SKM-1 treated with dmso at 0.1 percent for 144 hours (cell line): ENCODE data around the gene EFCAB6.

Experiments
- DNase-seq: peaks from one replicate; lab custom pipeline; 2025; ENCODE audit not compliant: unreplicated experiment; lab: John Stamatoyannopoulos, UW

The EFCAB6 gene

DNA sequence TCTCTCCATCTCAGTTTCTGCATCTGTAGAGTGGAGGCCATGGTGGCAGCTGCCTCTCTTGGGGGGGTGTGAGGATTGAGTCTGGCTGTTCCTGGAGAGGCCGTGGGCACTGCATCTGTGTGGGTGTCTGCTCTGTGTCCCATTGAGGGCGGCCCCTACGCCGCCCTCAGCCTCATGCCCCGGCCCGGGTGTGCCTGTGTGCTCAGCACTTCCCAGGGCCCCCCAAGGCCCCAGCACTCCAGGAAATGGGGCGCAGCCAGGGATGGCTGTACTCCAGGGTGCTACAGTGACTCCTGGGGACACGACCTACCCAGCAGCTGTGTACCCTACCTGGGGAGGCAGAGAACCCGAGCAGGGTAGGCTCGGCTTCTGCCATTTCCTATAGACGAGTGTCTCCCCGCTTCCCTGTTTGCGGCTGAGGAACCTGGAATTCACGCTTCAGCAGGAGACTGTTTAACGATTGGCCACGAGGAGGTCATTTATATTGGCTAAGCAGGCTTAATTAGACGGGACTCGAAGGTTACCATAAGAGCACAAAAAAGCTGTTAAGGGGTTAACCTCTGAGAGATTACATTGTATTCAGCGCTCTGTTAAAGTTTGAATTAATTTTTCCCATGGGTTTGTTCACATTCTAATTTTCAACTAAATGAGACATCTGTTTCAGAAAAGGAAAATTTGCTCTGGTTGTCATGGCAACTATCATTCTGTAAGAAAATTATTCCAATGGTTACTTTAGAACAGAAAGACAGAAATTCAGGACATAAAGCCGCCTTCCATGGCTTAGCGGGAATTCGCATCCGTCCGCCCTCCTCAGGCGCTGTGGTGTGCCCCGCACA, 323.9 kb downstream of the EFCAB6 start:
- no peak for DNase-seq

DNA sequence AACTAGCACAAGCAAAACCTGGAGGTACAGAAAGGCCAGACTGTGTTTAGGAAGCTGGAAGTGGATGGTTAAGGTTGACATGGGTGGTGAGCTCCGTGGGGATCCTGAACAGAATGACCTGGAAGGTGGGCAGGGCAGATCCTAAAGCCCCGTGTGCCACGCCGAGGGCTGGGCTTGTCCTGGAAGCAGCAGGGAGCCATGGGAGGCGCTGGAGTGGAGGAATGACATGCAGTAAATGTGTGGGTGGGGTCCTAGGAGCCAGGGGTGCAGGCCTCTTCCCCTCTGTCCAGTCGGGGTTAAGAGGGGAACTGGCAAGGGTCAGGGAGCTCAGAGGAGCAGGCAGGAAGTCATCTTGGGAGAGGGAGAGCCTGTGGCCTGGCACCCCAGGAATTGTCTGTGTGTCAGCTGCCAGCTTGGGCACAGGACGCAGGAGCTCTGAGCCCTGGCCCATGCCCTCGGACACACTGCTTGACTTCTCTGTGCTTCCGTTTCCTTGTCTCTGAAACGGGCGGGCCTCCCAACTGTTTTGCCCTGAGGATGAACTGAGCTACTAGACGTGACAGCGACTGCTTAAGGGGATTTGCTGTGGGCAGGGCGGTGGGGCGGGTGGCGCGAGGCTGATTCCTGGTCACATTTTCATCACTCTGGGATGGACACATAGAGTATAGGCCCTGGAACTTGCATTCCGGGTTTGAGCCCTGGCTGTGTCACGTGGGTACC, 324.6 kb downstream of the EFCAB6 start:
- no peak for DNase-seq

GRCh38 chr22:43485502-43486089, 326.5 kb downstream of the EFCAB6 start:
- DNase-seq: no peak

- no peak for DNase-seq
Observed at GRCh38 chr22:43484227-43484626, 327.9 kb downstream of the EFCAB6 start.

- DNase-seq: no peak
Observed at GRCh38 chr22:43483669-43484068, 328.4 kb downstream of the EFCAB6 start.

DNA sequence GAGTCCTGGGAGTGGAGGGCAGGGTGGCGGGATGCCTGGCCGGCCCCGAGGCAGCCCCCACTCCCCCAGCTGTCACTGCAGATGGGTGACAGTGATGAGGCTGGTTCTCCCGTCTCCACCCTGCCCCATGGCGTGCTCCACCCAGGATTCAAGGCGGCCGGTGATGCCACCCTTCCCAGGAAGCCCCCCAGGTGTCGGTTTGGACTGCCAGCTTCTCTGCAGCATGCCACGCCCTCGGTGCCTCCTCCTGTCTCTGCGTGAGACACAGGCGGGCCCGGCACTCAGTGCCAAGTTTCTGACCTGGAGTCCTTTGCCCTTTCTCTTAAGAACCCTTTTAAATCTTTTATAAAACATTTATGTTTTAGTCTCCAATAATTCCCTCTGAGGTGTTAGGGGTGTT, 328.8 kb downstream of the EFCAB6 start:
- no peak for DNase-seq

DNA sequence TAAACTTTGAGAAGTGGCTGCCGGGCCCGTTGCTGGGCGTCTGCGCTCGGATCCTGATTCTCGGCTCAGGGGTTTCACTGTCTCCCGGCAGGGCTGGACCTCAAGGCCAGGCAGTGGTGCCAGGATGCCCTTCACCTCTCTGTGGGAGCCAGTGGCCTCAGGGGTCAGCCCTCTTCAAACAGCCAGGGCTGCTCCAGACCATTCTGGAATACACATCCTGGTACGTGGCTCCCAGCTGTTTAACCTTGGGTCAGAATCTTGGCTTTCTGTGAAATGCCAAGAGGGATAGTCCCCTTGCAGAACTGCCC, 329.8 kb downstream of the EFCAB6 start:
- DNase-seq: no peak

DNA sequence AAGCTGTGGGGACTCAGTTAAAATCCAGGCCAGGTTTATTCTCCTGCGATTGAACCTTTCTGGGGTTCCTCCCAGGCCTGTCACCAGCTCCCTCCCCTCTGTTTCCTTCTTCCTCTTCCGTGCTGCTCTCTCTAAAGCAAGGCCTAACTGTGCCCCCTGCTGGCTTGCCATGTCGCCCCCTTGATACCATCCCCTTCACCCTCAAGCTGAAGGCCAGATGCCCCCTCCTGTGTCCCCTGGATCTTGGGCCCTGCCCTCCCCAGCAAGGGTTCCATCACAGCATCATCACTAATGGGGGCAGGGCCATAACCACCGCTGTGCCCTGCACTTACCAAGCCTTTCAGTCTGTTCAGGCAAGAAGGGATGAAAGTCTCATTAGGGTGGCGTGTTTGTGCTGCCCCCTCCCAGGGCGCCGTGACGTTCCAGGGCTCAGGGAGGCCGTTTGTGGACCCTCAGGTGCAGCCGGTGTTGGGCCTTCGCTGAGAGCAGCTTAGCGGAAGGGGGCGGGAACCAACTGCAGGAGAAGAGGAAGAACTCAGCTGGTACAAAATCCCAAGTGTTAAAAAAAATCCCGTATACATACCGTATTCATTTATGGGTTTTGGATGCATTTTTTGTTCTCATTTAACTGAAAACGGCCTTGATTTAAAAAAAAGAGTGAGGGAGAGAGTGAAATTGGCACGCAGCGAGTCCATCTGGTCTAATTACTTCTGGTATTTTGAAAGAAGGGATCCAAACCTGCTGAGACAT, 330.4 kb downstream of the EFCAB6 start:
- DNase-seq: no peak

- no peak for DNase-seq
Observed at GRCh38 chr22:43479962-43480361, 332.1 kb downstream of the EFCAB6 start.

- no peak for DNase-seq
Observed at GRCh38 chr22:43479301-43479950, 332.7 kb downstream of the EFCAB6 start.
